ENCODE data around the gene DRAM1. TPM values are rescaled to one million over a fixed set of nuclear protein-coding genes. Genes with fewer than 3 reads are reported as not detected.

Gene DRAM1
- total RNA-seq, 1 donor from 2014 or later = 21.5 TPM

DNA sequence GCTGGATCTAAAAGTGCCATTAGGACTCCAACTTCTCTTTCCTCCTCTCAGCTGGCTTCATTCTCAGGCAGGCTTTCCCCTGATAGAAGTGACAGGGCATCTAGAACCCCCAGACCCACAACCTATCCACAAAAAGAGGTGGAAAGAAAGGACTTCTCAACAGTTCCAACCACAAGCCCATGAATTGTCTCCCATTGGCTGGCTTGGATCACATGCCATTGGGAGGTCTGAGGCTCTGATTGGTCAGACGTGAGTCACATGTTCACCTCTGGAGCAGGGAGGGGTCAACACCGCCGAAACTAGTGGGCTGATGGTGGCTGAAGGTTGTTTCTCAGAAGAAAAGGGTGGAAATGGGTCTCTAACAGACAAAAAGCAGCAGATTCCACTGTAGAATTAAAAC is 47.2 kb downstream of the DRAM1 start:
- TF ChIP-seq, protein P1, sequence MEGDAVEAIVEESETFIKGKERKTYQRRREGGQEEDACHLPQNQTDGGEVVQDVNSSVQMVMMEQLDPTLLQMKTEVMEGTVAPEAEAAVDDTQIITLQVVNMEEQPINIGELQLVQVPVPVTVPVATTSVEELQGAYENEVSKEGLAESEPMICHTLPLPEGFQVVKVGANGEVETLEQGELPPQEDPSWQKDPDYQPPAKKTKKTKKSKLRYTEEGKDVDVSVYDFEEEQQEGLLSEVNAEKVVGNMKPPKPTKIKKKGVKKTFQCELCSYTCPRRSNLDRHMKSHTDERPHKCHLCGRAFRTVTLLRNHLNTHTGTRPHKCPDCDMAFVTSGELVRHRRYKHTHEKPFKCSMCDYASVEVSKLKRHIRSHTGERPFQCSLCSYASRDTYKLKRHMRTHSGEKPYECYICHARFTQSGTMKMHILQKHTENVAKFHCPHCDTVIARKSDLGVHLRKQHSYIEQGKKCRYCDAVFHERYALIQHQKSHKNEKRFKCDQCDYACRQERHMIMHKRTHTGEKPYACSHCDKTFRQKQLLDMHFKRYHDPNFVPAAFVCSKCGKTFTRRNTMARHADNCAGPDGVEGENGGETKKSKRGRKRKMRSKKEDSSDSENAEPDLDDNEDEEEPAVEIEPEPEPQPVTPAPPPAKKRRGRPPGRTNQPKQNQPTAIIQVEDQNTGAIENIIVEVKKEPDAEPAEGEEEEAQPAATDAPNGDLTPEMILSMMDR (conservative IDR thresholded peaks at IDR 0.05; ENCODE audit: low read depth, low read length) = no peak
- H3K4me3 ChIP-seq (ENCODE audit: low read depth, low read length) = no peak overlapping the region
- no peak for DNase-seq (ENCODE audit: low read depth)

DNA sequence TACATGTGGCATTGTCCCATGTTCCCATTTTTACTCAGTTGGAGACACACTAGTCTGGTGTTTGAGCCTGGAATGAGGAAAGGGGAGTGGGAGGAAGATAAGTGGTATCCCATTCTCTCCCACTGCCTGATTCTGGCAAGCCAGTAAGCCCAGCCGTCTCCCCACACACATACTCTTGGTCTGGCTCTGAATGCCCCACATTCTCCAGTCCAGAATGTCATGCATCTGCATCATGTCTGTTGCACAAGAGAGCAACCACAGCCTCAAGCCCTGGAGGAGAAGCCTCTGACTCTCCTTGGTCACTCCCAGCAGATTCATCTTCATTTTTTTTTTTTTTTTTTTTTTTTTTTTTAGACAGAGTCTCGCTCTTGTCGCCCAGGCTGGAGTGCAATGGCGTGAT is 48.0 kb downstream of the DRAM1 start:
- DNase-seq (ENCODE audit: low read depth) = peak; percentile 47
- no peak overlapping the region for H3K4me3 ChIP-seq (ENCODE audit: low read depth, low read length)
- TF ChIP-seq, protein P1 (conservative IDR thresholded peaks at IDR 0.05; ENCODE audit: low read depth, low read length) = no peak

DNA sequence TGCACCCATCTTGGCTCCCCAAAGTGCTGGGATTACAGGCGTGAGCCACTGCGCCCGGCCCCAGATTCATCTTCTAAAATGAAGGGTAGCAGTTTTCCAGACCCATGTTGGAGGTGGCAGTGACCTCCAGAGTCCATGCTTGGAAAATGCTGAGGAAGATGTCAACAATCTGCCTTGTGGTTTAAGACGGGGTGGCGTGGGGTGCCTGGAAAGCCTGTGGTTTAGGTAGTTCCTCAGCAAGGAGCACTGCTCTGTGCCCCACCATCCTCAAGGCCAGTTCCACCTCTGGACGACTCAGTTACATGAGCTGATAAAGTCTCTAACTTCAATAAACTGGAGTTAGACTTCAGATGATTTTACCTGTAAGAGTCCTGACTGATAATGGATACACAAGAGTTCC is 48.6 kb downstream of the DRAM1 start:
- TF ChIP-seq, protein P1 (conservative IDR thresholded peaks at IDR 0.05; ENCODE audit: low read depth, low read length) = no peak
- no peak for DNase-seq (ENCODE audit: low read depth)

DNA sequence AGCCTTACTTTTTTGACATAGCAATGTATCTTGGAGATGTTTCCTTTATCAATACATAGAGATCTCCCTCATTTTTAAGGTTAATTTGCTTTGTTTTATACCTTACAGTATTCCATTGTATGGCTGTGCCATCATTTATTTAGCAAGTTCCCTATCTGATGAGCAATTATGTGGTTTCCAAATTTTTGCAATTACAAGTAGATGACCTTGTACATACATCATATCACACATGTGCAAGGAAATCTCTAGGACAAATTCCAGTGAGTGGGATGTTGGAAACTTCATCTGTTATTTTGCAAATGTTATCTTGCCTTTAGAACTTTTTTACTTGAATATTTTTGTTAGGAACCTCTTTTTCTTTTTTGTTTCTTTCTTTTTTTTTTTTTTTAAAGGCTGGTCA is 49.7 kb downstream of the DRAM1 start:
- DNase-seq (ENCODE audit: low read depth) = no peak
- TF ChIP-seq, protein P1 (conservative IDR thresholded peaks at IDR 0.05; ENCODE audit: low read depth, low read length) = no peak

More for the DNA sequence above, 48.6 kb downstream of the DRAM1 start:
- H3K4me3 ChIP-seq (ENCODE audit: low read depth, low read length) = no peak overlapping the region

DNA sequence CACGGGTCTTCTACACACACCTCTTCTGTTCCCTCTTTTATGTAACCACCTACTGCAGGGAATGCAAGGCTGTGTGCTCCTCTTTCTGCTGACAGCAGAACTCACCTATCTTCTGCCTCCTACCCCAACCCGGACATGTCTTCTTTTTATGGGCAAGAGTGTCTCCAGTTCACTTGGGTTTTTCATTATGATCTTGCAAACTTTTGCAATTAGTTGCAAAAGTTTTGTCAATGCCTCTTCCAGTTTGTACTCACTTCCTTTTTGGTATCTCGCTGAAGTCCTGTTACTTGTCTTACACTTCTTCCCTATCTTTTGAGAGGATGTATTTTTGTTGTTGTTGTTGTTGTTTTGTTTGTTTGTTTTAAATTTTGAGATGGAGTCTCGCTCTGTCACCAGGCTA is 50.6 kb downstream of the DRAM1 start:
- TF ChIP-seq, protein P1 (conservative IDR thresholded peaks at IDR 0.05; ENCODE audit: low read depth, low read length) = no peak
- no peak overlapping the region for H3K4me3 ChIP-seq (ENCODE audit: low read depth, low read length)
- no peak for DNase-seq (ENCODE audit: low read depth)

More for the DNA sequence above, 49.7 kb downstream of the DRAM1 start:
- H3K4me3 ChIP-seq (ENCODE audit: low read depth, low read length) = no peak overlapping the region

DNA sequence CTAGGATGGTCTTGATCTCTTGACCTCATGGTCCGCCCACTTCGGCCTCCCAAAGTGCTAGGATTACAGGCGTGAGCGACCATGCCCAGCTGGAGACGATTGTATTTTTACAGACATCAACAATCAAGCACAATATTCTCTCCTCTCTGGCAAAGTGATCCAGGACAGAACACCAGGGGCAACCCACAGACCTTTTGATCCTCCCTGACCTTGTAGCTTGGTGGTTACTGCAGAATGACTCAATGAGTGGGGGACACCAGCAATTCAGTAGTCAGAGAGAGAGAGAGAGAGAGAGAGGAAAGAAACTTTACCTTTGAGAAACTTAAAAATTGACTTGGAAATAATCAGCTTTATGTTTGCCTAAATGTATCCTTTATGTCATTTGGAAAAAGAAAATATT is 51.2 kb downstream of the DRAM1 start:
- TF ChIP-seq, protein P1 (conservative IDR thresholded peaks at IDR 0.05; ENCODE audit: low read depth, low read length) = no peak
- no peak overlapping the region for H3K4me3 ChIP-seq (ENCODE audit: low read depth, low read length)
- no peak for DNase-seq (ENCODE audit: low read depth)

DNA sequence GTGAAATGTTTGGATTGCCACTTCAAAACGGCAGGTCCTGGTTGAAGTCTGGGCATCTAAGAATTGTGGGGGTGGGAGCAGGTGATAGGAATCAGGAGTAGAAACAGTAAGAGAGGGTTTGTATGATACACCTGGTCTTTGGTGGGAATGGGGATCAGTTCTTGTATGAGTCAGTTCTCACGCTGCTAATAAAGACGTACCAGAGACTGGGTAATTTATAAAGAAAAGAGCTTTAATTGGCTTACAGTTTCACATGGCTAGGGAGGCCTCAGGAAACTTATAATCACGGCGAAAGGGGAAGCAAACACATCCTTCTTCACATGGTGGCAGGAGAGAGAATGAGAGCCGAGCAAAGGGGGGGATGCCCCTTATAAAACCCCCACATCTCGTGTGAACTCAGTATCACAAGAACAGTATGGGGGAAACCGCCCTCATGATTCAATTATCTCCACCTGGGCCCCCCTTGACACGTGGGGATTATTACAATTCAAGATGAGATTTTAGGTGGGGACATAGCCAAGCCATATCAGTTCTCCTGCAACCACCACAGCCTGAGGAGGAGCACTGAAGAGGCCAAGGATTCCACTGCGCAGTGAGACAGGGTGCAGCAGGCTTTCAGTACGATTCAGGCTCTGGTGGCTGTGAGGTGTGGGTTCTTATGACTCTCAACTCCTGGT is 52.1 kb downstream of the DRAM1 start:
- DNase-seq (ENCODE audit: low read depth) = no peak
- no peak overlapping the region for H3K4me3 ChIP-seq (ENCODE audit: low read depth, low read length)
- TF ChIP-seq, protein P1 (conservative IDR thresholded peaks at IDR 0.05; ENCODE audit: low read depth, low read length) = no peak
